GM12878 (cell line): ENCODE results near the gene DDX20. TPM values are rescaled to one million over a fixed set of nuclear protein-coding genes. Genes with fewer than 3 reads are reported as not detected.

Source experiments
- ATAC-seq: fragments of 200-7000 bp; cut with Tn5 transposase; 3 replicates; pipeline ENCODE4 v1.9.1; 2020; ENCODE audit warnings: mild to moderate bottlenecking, moderate library complexity
- BruUV-seq: library from RNA; stranded (reverse); fragments of 400-500 nt; replicated peaks from 2 replicates; lab custom pipeline; 2021; lab: Mats Ljungman, UMichigan
- CTCF ChIA-PET: fragments of 300-600 bp; sonication (Branson Sonifier 250); formaldehyde crosslinking; extraction: SDS; loops from one replicate; lab custom pipeline; 2021; ENCODE audit warnings: inconsistent platforms; lab: Yijun Ruan, JAX
- POLR2A ChIA-PET: fragments of 350-600 bp; formaldehyde crosslinking; extraction: SDS; loops from one replicate; lab custom pipeline; 2021; ENCODE audit warnings: inconsistent platforms; lab: Charles Lee
- RAD21 ChIA-PET: fragments of 300-600 bp; sonication (Branson Sonifier 250); formaldehyde crosslinking; loops from one replicate; lab custom pipeline; 2023; ENCODE audit warnings: antibody characterized with exemption; ENCODE audit not compliant: unreplicated experiment; lab: Charles Lee
- SMC1A ChIA-PET: fragments of 300-600 bp; sonication (Branson Sonifier 250); formaldehyde crosslinking; loops from one replicate; lab custom pipeline; 2023; ENCODE audit not compliant: unreplicated experiment, uncharacterized antibody; lab: Charles Lee
- DNase-seq: peaks from one replicate; pipeline ENCODE4 v3.0.0-alpha.2; 2011; ENCODE audit warnings: low read depth, low spot score
- FAIRE-seq: peaks from 3 replicates; lab custom pipeline; 2011; peaks lifted over from hg19 to GRCh38; lab: Jason Lieb, UNC
- H2AFZ ChIP-seq: 2 replicates; pipeline ENCODE4 v1.6.0; 2011; ENCODE audit warnings: low read depth, low read length, control low read depth; ENCODE audit not compliant: control insufficient read depth
- H3K27ac ChIP-seq: 2 replicates; pipeline ENCODE4 v1.5.1; 2011; ENCODE audit warnings: control low read depth; ENCODE audit not compliant: control insufficient read depth, insufficient read depth
- H3K27me3 ChIP-seq, 2 experiments: replicated peaks in 1 of 2; 2 replicates each; pipeline versions ENCODE4 v1.6.0 to v1.6.1; 2011; ENCODE audit warnings: low read length in 1 of 2; ENCODE audit not compliant: control insufficient read depth in 2 of 2, insufficient read depth in 2 of 2
- H3K36me3 ChIP-seq, 2 experiments: 2 replicates each; pipeline ENCODE4 v1.5.1; 2011; ENCODE audit warnings: low read length in 1 of 2; ENCODE audit not compliant: control insufficient read depth in 2 of 2, insufficient read depth in 2 of 2
- H3K4me1 ChIP-seq: 2 replicates; pipeline ENCODE4 v1.6.1; 2011; ENCODE audit warnings: mild to moderate bottlenecking, low read length, moderate library complexity, mixed read lengths; ENCODE audit not compliant: control insufficient read depth, insufficient read depth
- H3K4me2 ChIP-seq: 2 replicates; pipeline ENCODE4 v1.6.0; 2011; ENCODE audit warnings: control low read depth; ENCODE audit not compliant: control insufficient read depth, insufficient read depth
- H3K4me3 ChIP-seq: fragments of 200-600 bp; sonication (generic); 2 replicates; pipeline ENCODE4 v1.5.1; 2016
- H3K79me2 ChIP-seq: 2 replicates; pipeline ENCODE4 v1.6.0; 2011; ENCODE audit warnings: low read length; ENCODE audit not compliant: control insufficient read depth, insufficient read depth
- H3K9ac ChIP-seq: 2 replicates; pipeline ENCODE4 v1.8.0; 2011; ENCODE audit warnings: low read length, control low read depth, mixed read lengths; ENCODE audit not compliant: control insufficient read depth, insufficient read depth
- H3K9me3 ChIP-seq: replicated peaks from 3 replicates; pipeline ENCODE4 v1.5.1; 2011; ENCODE audit warnings: mild to moderate bottlenecking, low read length; ENCODE audit not compliant: control insufficient read depth, insufficient read depth
- H4K20me1 ChIP-seq: 2 replicates; pipeline ENCODE4 v1.6.0; 2011; ENCODE audit not compliant: control insufficient read depth, insufficient read depth
- ETV6 ChIP-seq, 2 experiments: fragments of 450-650 bp in 1 of 2; IDR thresholded peaks in 1 of 2; conservative IDR thresholded peaks in 1 of 2; 2 replicates each; pipeline ENCODE4 v1.6.1; 2014; ENCODE audit warnings: antibody characterized with exemption in 1 of 2, borderline replicate concordance in 1 of 2, low read depth in 1 of 2, mild to moderate bottlenecking in 1 of 2, moderate library complexity in 1 of 2
- HCFC1 ChIP-seq: fragments of 150-350 bp; IDR thresholded peaks from 2 replicates; pipeline ENCODE4 v1.6.1; 2014; ENCODE audit warnings: low read length
- NFXL1 ChIP-seq: fragments of 450-650 bp; IDR thresholded peaks from 2 replicates; pipeline ENCODE4 v1.6.1; 2017; ENCODE audit warnings: antibody characterized with exemption, mild to moderate bottlenecking, borderline replicate concordance
- NR2F1 ChIP-seq: fragments of 450-650 bp; conservative IDR thresholded peaks from 2 replicates; pipeline ENCODE4 v1.6.1; 2017; ENCODE audit warnings: mild to moderate bottlenecking
- SPI1 ChIP-seq: IDR thresholded peaks from 2 replicates; pipeline ENCODE4 v1.6.1; 2011; ENCODE audit warnings: low read depth, mild to moderate bottlenecking, low read length, moderate library complexity, borderline replicate concordance; ENCODE audit not compliant: insufficient read depth
- WGBS: methylation state at CpG from one replicate; pipeline ENCODE4 v1.1.6; 2016; ENCODE audit warnings: low lambda C conversion rate; ENCODE audit not compliant: insufficient replicate concordance, insufficient coverage; ENCODE audit errors: missing lambda C conversion rate; 5-methylcytosine and 5-hydroxymethylcytosine counted together
- in situ Hi-C: fragments of 300-500 bp; cut with MboI; formaldehyde crosslinking; loops from 9 replicates; pipeline ENCODE4 v1.14.3; 2018; ENCODE audit warnings: mixed read lengths
- intact Hi-C: fragments of 100-400 bp; cut with micrococcal nuclease; formaldehyde crosslinking; loops from one replicate; pipeline ENCODE4 v1.14.2; 2022; ENCODE audit not compliant: unreplicated experiment
- polyA plus RNA-seq, 11 experiments: library from polyadenylated mRNA; depleted of rRNA in 4 of 11; unstranded in 6 of 11; stranded (reverse) in 5 of 11; fragments of >200 nt; fragmentation: Nextera tagmentation in 4 of 11; fragmentation: Illumina TruSeq in 1 of 11; extraction: Ambion mirVana in 4 of 11; extraction: Trizol in 1 of 11; gene quantifications; 1 replicate in 1 of 11; 2 replicates in 10 of 11; pipeline versions ENCODE4 v1.2.1 to v1.2.3, GENCODE V29; 2011 to 2016; ENCODE audit warnings: inconsistent platforms in 2 of 11, missing spikeins in 2 of 11, low read depth in 1 of 11
- total RNA-seq, 4 experiments: library from RNA; depleted of rRNA in 3 of 4; stranded (reverse); fragments of >200 nt in 3 of 4; fragmentation: Illumina TruSeq in 1 of 4; extraction: Trizol in 1 of 4; gene quantifications; 2 replicates each; pipeline versions ENCODE4 v1.2.1 to v1.2.3, GENCODE V29; 2013 to 2021

The DDX20 gene
- total and polyA plus RNA-seq, 10 of the 15 experiments (the other 5 are each of a cell fraction or from before 2014, with no cell fraction given) = 7.2 to 30.6 (median 25.1) TPM

- intact Hi-C loops = no loop called here
- SMC1A ChIA-PET = interaction anchor here (1.0 to 3.2 kb wide), 2 partner anchors 19 to 251 kb away, joined by 4 to 12 read pairs; no protein-coding TSS in a partner anchor
- in situ Hi-C loops = no loop called here
- Histone ChIP-seq H3K79me2 (no peaks in the 10 kb centered on the region), H2AFZ (no peak overlapping the region), H3K4me3 (no peak overlapping the region), H3K4me2 (no peak overlapping the region), H3K9me3 (no peaks in the 10 kb centered on the region), H3K27ac (no peak overlapping the region), H3K36me3 (no peaks in the 10 kb centered on the region), H3K27me3 (peaks cover 0 to 2% of the 10 kb centered on the region in 2 experiments; a peak in 2 of 4 replicates), H3K9ac (no peak overlapping the region), H3K4me1 (peaks cover 6% of the 10 kb centered on the region; the same call in 1 of the 2 replicates), H4K20me1 (no peaks in the 10 kb centered on the region; the same call in 1 of the 2 replicates)
- FAIRE-seq (no peak), DNase-seq (no peak), ATAC-seq (no peak)
- CTCF ChIA-PET = interaction anchor here (0.8 to 1.4 kb wide), 2 partner anchors 19 to 146 kb away, joined by 3 to 6 read pairs; no protein-coding TSS in a partner anchor
- BruUV-seq = no TSS peak
- POLR2A ChIA-PET = interaction anchor here (2.1 kb wide), 1 partner anchor 10 kb away, joined by 4 read pairs; no protein-coding TSS in a partner anchor
- TF ChIP-seq ETV6 (conservative IDR thresholded peaks at IDR 0.05 in 1 of 2, IDR thresholded peaks at IDR 0.05 in 1 of 2; ENCODE audit: borderline replicate concordance in 1 of 2, low read depth in 1 of 2) (peak in 1 of 2 experiments; percentile 48; a peak in 1 of 4 replicates), NFXL1 (no peak), SPI1 (0 out of 2 replicates have a peak, but pooled peaks have one; percentile 9), NR2F1 (0 out of 2 replicates have a peak, but pooled peaks have one; percentile 26), HCFC1 (no peak)
- RAD21 ChIA-PET = interaction anchor here (1.2 kb wide), 1 partner anchor 256 kb away, joined by 3 read pairs; no protein-coding TSS in a partner anchor
- 51% methylated on average over 9 of the region's 9 CpGs for WGBS
These were observed 22.3 kb upstream of the DDX20 start for GRCh38 chr1:111733183-111733991.
